K562 (cell line): ENCODE results near the gene PDCD6IP. TPM values are rescaled to one million over a fixed set of nuclear protein-coding genes. Genes with fewer than 3 reads are reported as not detected.
A peak's percentile ranks its signal among the peaks of the same experiment; 100 is the strongest.

Experiments used
- CREB1 ChIP-seq, 2 experiments: sonication (generic) in 1 of 2; formaldehyde crosslinking in 1 of 2; IDR thresholded peaks; 2 replicates each; pipeline versions ENCODE4 v1.6.1 to v1.8.0; 2012 to 2022; ENCODE audit warnings: inconsistent platforms in 1 of 2, mild to moderate bottlenecking in 1 of 2, missing genetic modification reagents in 1 of 2, moderate library complexity in 1 of 2
- CXXC5 ChIP-seq: fragments of 250-450 bp; sonication (Bioruptor Pico); IDR thresholded peaks from 2 replicates; pipeline ENCODE4 v1.8.0; 2022; ENCODE audit warnings: inconsistent platforms, mild to moderate bottlenecking, moderate library complexity
- DACH1 ChIP-seq: fragments of 450-650 bp; IDR thresholded peaks from 2 replicates; pipeline ENCODE4 v1.6.1; 2018; ENCODE audit not compliant: partially characterized antibody
- EGR1 ChIP-seq: fragments of 450-650 bp; conservative IDR thresholded peaks from 2 replicates; pipeline ENCODE4 v1.6.1; 2017; ENCODE audit warnings: mild to moderate bottlenecking
- GATAD2B ChIP-seq: fragments of 450-650 bp; IDR thresholded peaks from 2 replicates; pipeline ENCODE4 v1.6.1; 2017; ENCODE audit warnings: mild to moderate bottlenecking, borderline replicate concordance
- ILK ChIP-seq: fragments of 450-650 bp; IDR thresholded peaks from 2 replicates; pipeline ENCODE4 v1.6.1; 2016; ENCODE audit warnings: missing genetic modification characterization, low read depth, mild to moderate bottlenecking, missing compliant biosample characterization, moderate library complexity, borderline replicate concordance
- MAFF ChIP-seq: IDR thresholded peaks from 2 replicates; pipeline ENCODE4 v1.6.1; 2012; ENCODE audit warnings: low read length, improper control_type of control experiment
- NCOA1 ChIP-seq: fragments of 450-650 bp; IDR thresholded peaks from 2 replicates; pipeline ENCODE4 v1.6.1; 2016; ENCODE audit warnings: low read depth
- NCOR1 ChIP-seq: fragments of 450-650 bp; IDR thresholded peaks from 2 replicates; pipeline ENCODE4 v1.6.1; 2016; ENCODE audit warnings: mild to moderate bottlenecking, moderate library complexity
- NELFE ChIP-seq: IDR thresholded peaks from 2 replicates; pipeline ENCODE4 v1.6.1; 2011; ENCODE audit warnings: mild to moderate bottlenecking; ENCODE audit not compliant: insufficient read depth, insufficient read length
- NFIX ChIP-seq: fragments of 250-450 bp; sonication (Bioruptor Pico); IDR thresholded peaks from 2 replicates; pipeline ENCODE4 v1.4.0; 2020; ENCODE audit warnings: low read depth, mild to moderate bottlenecking, moderate library complexity
- NR2C2 ChIP-seq, 2 experiments: fragments of 200-800 bp in 1 of 2; sonication (Bioruptor generic) in 1 of 2; sonication (generic) in 1 of 2; formaldehyde crosslinking in 1 of 2; IDR thresholded peaks; 2 replicates each; pipeline versions ENCODE4 v1.6.1 to v1.8.0; 2016 to 2022; ENCODE audit warnings: mild to moderate bottlenecking in 1 of 2, missing compliant biosample characterization in 1 of 2, missing genetic modification characterization in 1 of 2, missing genetic modification reagents in 1 of 2
- PHTF2 ChIP-seq: fragments of 250-450 bp; sonication (Bioruptor Pico); IDR thresholded peaks from 2 replicates; pipeline ENCODE4 v1.5.0; 2021; ENCODE audit warnings: mild to moderate bottlenecking
- SMARCA5 ChIP-seq: fragments of 450-650 bp; IDR thresholded peaks from 2 replicates; pipeline ENCODE4 v1.6.1; 2016
- TAF1 ChIP-seq: IDR thresholded peaks from 2 replicates; pipeline ENCODE4 v1.6.1; 2011; ENCODE audit warnings: mild to moderate bottlenecking, low read length, moderate library complexity; ENCODE audit not compliant: insufficient read depth, control insufficient read depth, severe bottlenecking; ENCODE audit errors: extremely low read depth
- TAF15 ChIP-seq: fragments of 200-400 bp; formaldehyde crosslinking; IDR thresholded peaks from 2 replicates; pipeline ENCODE4 v1.6.1; 2017; ENCODE audit warnings: mild to moderate bottlenecking, low read depth, low read length, moderate library complexity
- ZNF551 ChIP-seq: fragments of 250-450 bp; sonication (Bioruptor Pico); IDR thresholded peaks from 2 replicates; pipeline ENCODE4 v1.5.0; 2021; ENCODE audit warnings: mild to moderate bottlenecking, moderate library complexity
- ZNF699 ChIP-seq: fragments of 250-450 bp; sonication (Bioruptor Pico); IDR thresholded peaks from 2 replicates; pipeline ENCODE4 v1.8.0; 2021; ENCODE audit warnings: mild to moderate bottlenecking, moderate library complexity; ENCODE audit not compliant: insufficient replicate concordance
- polyA plus RNA-seq, 8 experiments: library from polyadenylated mRNA; depleted of rRNA in 4 of 8; stranded (reverse) in 5 of 8; unstranded in 3 of 8; fragments of >200 nt; fragmentation: Nextera tagmentation in 2 of 8; fragmentation: Illumina TruSeq in 1 of 8; extraction: Ambion mirVana in 2 of 8; extraction: Trizol in 1 of 8; gene quantifications; 2 replicates each; pipeline versions ENCODE4 v1.2.1 to v1.2.3, GENCODE V29; 2011 to 2014; ENCODE audit warnings: inconsistent platforms in 1 of 8, missing spikeins in 1 of 8
- total RNA-seq, 7 experiments: library from RNA; depleted of rRNA in 6 of 7; stranded (reverse); fragments of >200 nt in 6 of 7; fragmentation: Illumina TruSeq in 2 of 7; extraction: Trizol in 2 of 7; gene quantifications; 2 replicates each; pipeline versions ENCODE4 v1.2.1 to v1.2.3, GENCODE V29; 2011 to 2021; ENCODE audit warnings: low replicate concordance in 1 of 7
- TF ChIP-seq, protein P1 (sequence below): sonication (generic); IDR thresholded peaks from 2 replicates; pipeline ENCODE4 v1.6.1; 2016
- TF ChIP-seq, protein P2 (sequence below): sonication (generic); formaldehyde crosslinking; IDR thresholded peaks from 2 replicates; pipeline ENCODE4 v1.9.0; 2022; ENCODE audit warnings: mild to moderate bottlenecking, missing genetic modification reagents

PDCD6IP gene
- total and polyA plus RNA-seq, 9 of the 15 experiments (the other 6 are each of a cell fraction or from before 2014, with no cell fraction given) = 40.2 to 302 (median 122) TPM

DNA sequence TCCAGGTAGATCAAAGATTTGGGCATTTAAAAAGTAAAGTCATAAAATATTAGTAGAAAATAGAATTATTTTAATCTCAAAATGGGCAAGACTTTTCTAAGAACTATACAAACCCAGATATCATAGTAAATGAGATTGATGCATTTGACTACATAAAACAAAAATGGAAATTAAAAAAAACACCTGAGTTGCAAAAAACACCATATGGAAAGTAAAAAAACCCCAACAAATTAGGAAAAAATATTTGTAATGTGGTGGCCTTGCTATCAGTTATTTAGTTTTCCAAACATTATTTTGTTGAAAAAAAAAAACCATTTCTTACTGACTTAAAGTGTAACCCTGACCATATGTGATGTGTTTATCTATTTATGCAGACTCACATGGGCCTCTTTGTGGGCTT, 97.2 kb downstream of the PDCD6IP start (continued):
- TF ChIP-seq, protein P1, sequence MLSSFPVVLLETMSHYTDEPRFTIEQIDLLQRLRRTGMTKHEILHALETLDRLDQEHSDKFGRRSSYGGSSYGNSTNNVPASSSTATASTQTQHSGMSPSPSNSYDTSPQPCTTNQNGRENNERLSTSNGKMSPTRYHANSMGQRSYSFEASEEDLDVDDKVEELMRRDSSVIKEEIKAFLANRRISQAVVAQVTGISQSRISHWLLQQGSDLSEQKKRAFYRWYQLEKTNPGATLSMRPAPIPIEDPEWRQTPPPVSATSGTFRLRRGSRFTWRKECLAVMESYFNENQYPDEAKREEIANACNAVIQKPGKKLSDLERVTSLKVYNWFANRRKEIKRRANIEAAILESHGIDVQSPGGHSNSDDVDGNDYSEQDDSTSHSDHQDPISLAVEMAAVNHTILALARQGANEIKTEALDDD = no peak
- TF ChIP-seq GATAD2B = no peak
- no peak for TF ChIP-seq ZNF699 (CRISPR knock-in tag)
- no peak for TF ChIP-seq NELFE
- TF ChIP-seq NCOR1 = no peak
- no peak for TF ChIP-seq TAF1
- TF ChIP-seq CREB1 (IDR thresholded peaks at IDR 0.05) = no peak
- TF ChIP-seq CREB1 (CRISPR knock-in tag; IDR thresholded peaks at IDR 0.05) = no peak
- TF ChIP-seq ILK = no peak
- no peak for TF ChIP-seq NFIX (CRISPR knock-in tag)
- TF ChIP-seq, protein P2, sequence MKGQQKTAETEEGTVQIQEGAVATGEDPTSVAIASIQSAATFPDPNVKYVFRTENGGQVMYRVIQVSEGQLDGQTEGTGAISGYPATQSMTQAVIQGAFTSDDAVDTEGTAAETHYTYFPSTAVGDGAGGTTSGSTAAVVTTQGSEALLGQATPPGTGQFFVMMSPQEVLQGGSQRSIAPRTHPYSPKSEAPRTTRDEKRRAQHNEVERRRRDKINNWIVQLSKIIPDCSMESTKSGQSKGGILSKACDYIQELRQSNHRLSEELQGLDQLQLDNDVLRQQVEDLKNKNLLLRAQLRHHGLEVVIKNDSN (CRISPR knock-in tag) = no peak
- no peak for TF ChIP-seq ZNF551 (CRISPR knock-in tag)
- no peak for TF ChIP-seq PHTF2
- no peak for TF ChIP-seq SMARCA5
- no peak for TF ChIP-seq CXXC5 (CRISPR knock-in tag)
- no peak for TF ChIP-seq TAF15
- TF ChIP-seq EGR1 = no peak
- TF ChIP-seq NR2C2 (CRISPR knock-in tag; IDR thresholded peaks at IDR 0.05) = no peak
- no peak for TF ChIP-seq NR2C2 (tag; IDR thresholded peaks at IDR 0.05)
- TF ChIP-seq DACH1 = no peak
- no peak for TF ChIP-seq NCOA1
- 0 out of 2 replicates have a peak, but pooled peaks have one; percentile 3 for TF ChIP-seq MAFF
